Spleen (tissue), 11 donors: Measurements from ENCODE around the gene HELZ2. TPM values are rescaled to one million over a fixed set of nuclear protein-coding genes. Genes with fewer than 3 reads are reported as not detected.

Experiments
- DNase-seq: peaks from one replicate; pipeline ENCODE4 v3.0.0-alpha.2; 2020
- H3K27ac ChIP-seq, 8 donors: fragments of 200-600 bp; sonication (generic) in 7 of 8; 1 replicate in 4 of 8; 2 replicates in 4 of 8; pipeline versions ENCODE4 v1.5.0 to v1.8.0; 2016 to 2021; ENCODE audit warnings: inconsistent platforms in 4 of 8, mild to moderate bottlenecking in 4 of 8, moderate library complexity in 1 of 8
- H3K27me3 ChIP-seq, 7 donors: fragments of 200-600 bp; sonication (generic) in 6 of 7; replicated peaks in 1 of 7; 1 replicate in 4 of 7; 2 replicates in 3 of 7; pipeline versions ENCODE4 v1.5.0 to v1.8.0; 2016 to 2021; ENCODE audit warnings: inconsistent platforms in 3 of 7, mild to moderate bottlenecking in 1 of 7
- H3K36me3 ChIP-seq, 6 donors: fragments of 200-600 bp; sonication (generic) in 5 of 6; 1 replicate in 4 of 6; 2 replicates in 2 of 6; pipeline versions ENCODE4 v1.5.0 to v1.8.0; 2016 to 2021; ENCODE audit warnings: inconsistent platforms in 2 of 6
- H3K4me1 ChIP-seq, 6 donors: fragments of 200-600 bp; sonication (generic) in 5 of 6; 1 replicate in 3 of 6; 2 replicates in 3 of 6; pipeline versions ENCODE4 v1.5.0 to v1.8.0; 2016 to 2021; ENCODE audit warnings: inconsistent platforms in 3 of 6
- H3K4me3 ChIP-seq, 8 donors: fragments of 200-600 bp; sonication (generic) in 7 of 8; 1 replicate in 4 of 8; 2 replicates in 4 of 8; pipeline versions ENCODE4 v1.5.0 to v1.8.0; 2016 to 2021; ENCODE audit warnings: inconsistent platforms in 4 of 8, mild to moderate bottlenecking in 4 of 8, moderate library complexity in 2 of 8
- H3K9me3 ChIP-seq, 8 donors: fragments of 200-600 bp; sonication (generic) in 7 of 8; 1 replicate in 4 of 8; 2 replicates in 4 of 8; pipeline versions ENCODE4 v1.5.0 to v1.8.0; 2016 to 2021; ENCODE audit warnings: inconsistent platforms in 4 of 8
- CTCF ChIP-seq, 11 experiments: fragments of 200-600 bp in 7 of 11; fragments of 450-650 bp in 4 of 11; sonication (generic) in 4 of 11; IDR thresholded peaks in 8 of 11; conservative IDR thresholded peaks in 3 of 11; 1 replicate in 7 of 11; 2 replicates in 4 of 11; pipeline versions ENCODE4 v1.4.0 to v1.8.0; 2016 to 2021; ENCODE audit warnings: antibody characterized with exemption in 11 of 11, inconsistent platforms in 4 of 11, mild to moderate bottlenecking in 1 of 11
- POLR2A ChIP-seq, 3 donors: fragments of 450-650 bp; IDR thresholded peaks; one replicate each; pipeline ENCODE4 v1.5.1; 2017; ENCODE audit warnings: antibody characterized with exemption in 3 of 3, mild to moderate bottlenecking in 1 of 3
- POLR2AphosphoS5 ChIP-seq, 3 donors: sonication (generic); formaldehyde crosslinking; IDR thresholded peaks; one replicate each; pipeline ENCODE4 v1.5.1; 2017; ENCODE audit warnings: antibody characterized with exemption in 3 of 3
- WGBS, 5 donors: extraction: QIAGEN DNeasy Blood & Tissue Kit in 3 of 5; methylation state at CpG; one replicate each; pipeline versions ENCODE4 v1.1.5 to v1.1.7; 2013 to 2018; 5-methylcytosine and 5-hydroxymethylcytosine counted together
- intact Hi-C: fragments of 100-400 bp; cut with DNase I; formaldehyde crosslinking; loops from one replicate; pipeline ENCODE4 v1.15.0; 2023; ENCODE audit warnings: low total_unique reads
- polyA plus RNA-seq, 3 donors: library from polyadenylated mRNA; stranded (reverse); fragments of 200-250 nt; gene quantifications; one replicate each; pipeline ENCODE4 v1.2.1, GENCODE V29; 2013
- total RNA-seq, 7 donors: library from RNA; depleted of rRNA in 3 of 7; stranded (reverse); fragments of >200 nt in 3 of 7; fragmentation: NEBNext Ultra II Directional in 4 of 7; extraction: Animal tissue kit (Norgen Biotek cat#: 25700) in 4 of 7; gene quantifications; one replicate each; pipeline versions ENCODE4 v1.1.0 to v1.2.1, GENCODE V29; 2016 to 2021
- donor health status: healthy with polysubstance abuse.
- donor health status: DM: no; HTN: no; CAD: no; lungs with moderate emphysema.
- donor health status: DM: no; HTN: no; CAD: no.
- donor health status: Bipolar disorder and iron deficiency.
- donor health status: healthy.
- donor health status: DM: no; HTN: no; CAD: no.
- donor health status: DM: yes; HTN: yes; CAD: no.

HELZ2 gene
- total and polyA plus RNA-seq, 10 donors: 4.3 to 120 (median 62.6) TPM

GRCh38 chr20:63544958-63545516 lies 29.0 kb downstream of the HELZ2 start:
- Histone ChIP-seq H3K4me3 (no peak overlapping the region), H3K4me1 (peaks cover 5 to 87% (median 56%) of the 10 kb centered on the region in 6 donors), H3K9me3 (no peaks in the 10 kb centered on the region), H3K27ac (no peak overlapping the region), H3K36me3 (no peaks in the 10 kb centered on the region), H3K27me3 (peaks cover 0 to 40% (median 4%) of the 10 kb centered on the region in 7 donors)
- intact Hi-C loops: no loop called here
- no peak for DNase-seq
- WGBS, 5 donors: 63 to 80% (median 74%) methylated on average over 7 to 19 of the region's 19 CpGs
- TF ChIP-seq POLR2A (IDR thresholded peaks at IDR 0.05): no peak
- TF ChIP-seq POLR2AphosphoS5 (IDR thresholded peaks at IDR 0.05): no peak
- no peak for TF ChIP-seq CTCF (IDR thresholded peaks at IDR 0.05 in 8 of 11, conservative IDR thresholded peaks at IDR 0.05 in 3 of 11)

- Histone ChIP-seq H3K27ac (no peak overlapping the region), H3K4me1 (peaks cover 5 to 90% (median 59%) of the 10 kb centered on the region in 6 donors), H3K9me3 (no peaks in the 10 kb centered on the region), H3K36me3 (no peaks in the 10 kb centered on the region), H3K4me3 (no peak overlapping the region), H3K27me3 (peaks cover 0 to 34% (median 4%) of the 10 kb centered on the region in 7 donors)
- intact Hi-C loops: no loop called here
- TF ChIP-seq POLR2AphosphoS5 (IDR thresholded peaks at IDR 0.05): no peak
- no peak for TF ChIP-seq CTCF (IDR thresholded peaks at IDR 0.05 in 8 of 11, conservative IDR thresholded peaks at IDR 0.05 in 3 of 11)
- TF ChIP-seq POLR2A (IDR thresholded peaks at IDR 0.05): no peak
- 63 to 85% (median 80%) methylated on average over 17 to 27 of the region's 27 CpGs for WGBS, 5 donors
- no peak for DNase-seq
Observed at GRCh38 chr20:63544241-63544957, 29.6 kb downstream of the HELZ2 start.

- intact Hi-C loops: no loop called here
- no peak for DNase-seq
- no peaks in the 10 kb centered on the region for H3K36me3 ChIP-seq
- 82 to 93% (median 87%) methylated on average over 6 of the region's 6 CpGs for WGBS, 5 donors
- TF ChIP-seq POLR2AphosphoS5 (IDR thresholded peaks at IDR 0.05): no peak
- no peak for TF ChIP-seq POLR2A (IDR thresholded peaks at IDR 0.05)
- no peak for TF ChIP-seq CTCF (IDR thresholded peaks at IDR 0.05 in 8 of 11, conservative IDR thresholded peaks at IDR 0.05 in 3 of 11)
- H3K27ac ChIP-seq: no peak overlapping the region
- H3K4me1 ChIP-seq: peaks cover 11 to 95% (median 64%) of the 10 kb centered on the region in 6 donors
- H3K4me3 ChIP-seq: no peak overlapping the region
- no peaks in the 10 kb centered on the region for H3K9me3 ChIP-seq
- H3K27me3 ChIP-seq: peaks cover 0 to 27% (median 3%) of the 10 kb centered on the region in 7 donors
Observed at GRCh38 chr20:63543733-63544132, 30.3 kb downstream of the HELZ2 start.

GRCh38 chr20:63543131-63543530 lies 30.9 kb downstream of the HELZ2 start:
- intact Hi-C loops: no loop called here
- TF ChIP-seq CTCF (IDR thresholded peaks at IDR 0.05 in 8 of 11, conservative IDR thresholded peaks at IDR 0.05 in 3 of 11) (no peak), POLR2AphosphoS5 (IDR thresholded peaks at IDR 0.05) (no peak), POLR2A (IDR thresholded peaks at IDR 0.05) (no peak)

More at GRCh38 chr20:63543131-63543530, 30.9 kb downstream of the HELZ2 start:
- WGBS, 5 donors: 77 to 88% (median 82%) methylated on average over 3 to 10 of the region's 10 CpGs
- peak overlapping the region in 1 of 8 donors; percentile 43 for H3K4me3 ChIP-seq
- no peaks in the 10 kb centered on the region for H3K36me3 ChIP-seq
- peak overlapping the region in 5 of 8 donors; percentile 69 to 88 (median 84) for H3K27ac ChIP-seq
- no peaks in the 10 kb centered on the region for H3K9me3 ChIP-seq
- peaks cover 13 to 95% (median 67%) of the 10 kb centered on the region in 6 donors for H3K4me1 ChIP-seq
- DNase-seq: no peak
- H3K27me3 ChIP-seq: peaks cover 0 to 21% (median 0%) of the 10 kb centered on the region in 7 donors
